Urothelium cell line (cell line): ENCODE measurements around the gene ADGRD1.
"Not testable (repeated sequence)": the region's sequence is repeated elsewhere in the genome, so short reads cannot be mapped to it uniquely, and the experiment has no call there.

Experiments
- DNase-seq: peaks from one replicate; pipeline ENCODE4 v3.0.0; 2011; ENCODE audit warnings: low spot score, mixed read lengths
- FAIRE-seq: peaks from 2 replicates; lab custom pipeline; 2011; peaks lifted over from hg19 to GRCh38; lab: Jason Lieb, UNC

The ADGRD1 gene

GRCh38 chr12:131067981-131068851 lies 114.5 kb downstream of the ADGRD1 start:
- FAIRE-seq, result no peak
- DNase-seq, result no peak

DNA sequence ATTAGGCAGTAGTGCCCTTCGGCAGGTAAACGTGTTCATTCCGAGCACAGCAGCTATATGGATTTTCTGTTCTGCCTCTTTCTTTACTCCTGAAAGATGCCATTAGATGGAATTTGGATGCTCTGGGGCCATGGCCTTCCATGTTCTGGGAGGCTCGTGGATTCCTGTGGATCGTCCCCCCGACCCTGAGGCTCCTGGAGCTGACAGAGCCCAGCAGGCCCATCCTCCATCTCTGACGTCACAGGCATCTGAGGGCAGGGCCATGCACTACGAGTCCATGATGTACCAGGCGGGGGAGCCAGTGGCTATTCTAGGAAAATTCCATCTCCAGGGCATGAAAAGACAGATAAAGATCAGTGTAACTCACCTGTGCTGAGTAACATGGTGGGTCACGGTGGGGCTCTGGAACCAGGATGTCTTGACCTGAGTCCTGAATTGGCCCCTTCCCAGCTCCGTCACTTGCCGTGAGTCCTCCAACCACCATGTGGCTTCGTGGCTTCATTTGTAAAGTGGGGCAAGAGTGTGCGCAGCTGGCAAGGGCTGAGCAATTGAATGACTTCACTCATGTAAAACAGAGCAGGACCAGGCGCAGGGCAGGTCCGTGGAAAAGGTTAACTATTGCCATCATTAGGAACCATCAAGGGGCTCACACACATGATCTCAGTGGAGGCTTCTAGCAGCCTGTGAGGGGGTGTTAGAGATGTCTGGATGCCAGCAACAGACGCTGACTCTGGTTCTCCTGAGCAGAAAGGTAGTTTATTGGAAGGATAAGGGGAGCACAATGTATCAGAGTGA lies 115.4 kb downstream of the ADGRD1 start:
- DNase-seq, result not testable (repeated sequence)
- peak; percentile 32 for FAIRE-seq

DNA sequence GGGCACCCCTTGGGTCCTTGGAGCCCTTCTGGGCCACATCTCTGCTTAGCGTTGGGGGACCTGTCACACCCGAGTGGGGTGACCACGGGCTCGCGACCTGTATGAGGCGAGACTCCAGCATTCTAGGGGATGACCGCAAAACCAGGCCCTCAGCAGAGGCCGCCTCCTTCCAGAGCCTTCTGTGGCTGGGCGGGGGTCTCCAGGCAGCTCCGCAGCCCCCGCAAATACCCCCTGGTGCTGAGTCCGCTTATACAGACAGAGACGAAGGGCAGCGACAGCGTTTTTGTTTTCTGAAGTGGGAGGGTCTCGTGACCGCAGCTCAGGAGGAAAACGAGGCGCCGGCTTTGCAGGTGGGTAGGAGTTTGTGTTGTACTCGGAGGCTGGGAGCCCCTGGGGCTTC lies 116.4 kb downstream of the ADGRD1 start:
- not testable (repeated sequence) for DNase-seq, FAIRE-seq

DNA sequence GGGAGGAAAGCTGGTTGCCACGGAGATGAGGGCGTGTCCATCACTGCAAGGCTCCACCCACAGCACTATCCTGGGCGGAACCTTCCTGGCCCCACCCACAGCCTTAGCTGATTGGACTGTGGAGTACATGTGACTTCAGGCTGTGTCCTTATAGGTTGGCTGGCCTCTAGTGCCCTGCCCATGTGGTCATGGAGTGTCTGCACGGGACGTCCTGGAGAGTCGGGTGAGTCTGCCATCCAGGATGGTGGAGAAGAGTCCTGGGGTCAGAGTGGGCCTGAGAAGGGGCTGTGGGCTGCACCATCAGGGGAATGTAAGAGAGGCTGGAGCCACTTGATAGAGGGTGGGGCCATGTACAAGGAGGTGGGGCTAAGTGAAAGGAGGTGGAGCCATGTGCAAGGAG lies 117.0 kb downstream of the ADGRD1 start:
- not testable (repeated sequence) for FAIRE-seq, DNase-seq

DNA sequence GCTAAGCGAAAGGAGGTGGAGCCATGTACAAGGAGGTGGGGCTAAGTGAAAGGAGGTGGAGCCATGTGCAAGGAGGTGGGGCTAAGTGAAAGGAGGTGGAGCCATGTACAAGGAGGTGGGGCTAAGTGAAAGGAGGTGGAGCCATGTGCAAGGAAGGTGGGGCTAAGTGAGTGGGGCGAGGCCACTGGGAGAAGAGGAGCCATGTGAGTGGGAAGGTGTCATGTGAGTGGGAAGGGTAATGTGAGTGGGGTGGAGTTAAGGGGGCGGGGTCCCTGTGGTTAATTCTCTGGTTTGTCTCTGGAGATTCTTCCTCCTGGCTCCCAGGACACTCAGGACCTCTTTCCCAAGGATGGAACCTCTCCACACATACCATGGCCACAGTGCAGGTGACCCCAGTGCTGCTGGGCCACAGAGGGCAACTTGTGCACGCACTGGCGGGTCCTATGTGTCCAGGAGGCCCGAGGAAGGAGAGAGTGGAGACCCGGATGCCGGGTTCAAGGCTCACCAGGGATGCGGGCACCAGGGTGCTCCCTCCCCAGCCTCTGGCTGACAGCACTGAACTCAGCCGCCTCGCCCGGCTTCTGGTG lies 117.6 kb downstream of the ADGRD1 start:
- FAIRE-seq, DNase-seq: not testable (repeated sequence)

- not testable (repeated sequence) for FAIRE-seq, DNase-seq
These were observed 118.2 kb downstream of the ADGRD1 start for GRCh38 chr12:131071950-131072349.

DNA sequence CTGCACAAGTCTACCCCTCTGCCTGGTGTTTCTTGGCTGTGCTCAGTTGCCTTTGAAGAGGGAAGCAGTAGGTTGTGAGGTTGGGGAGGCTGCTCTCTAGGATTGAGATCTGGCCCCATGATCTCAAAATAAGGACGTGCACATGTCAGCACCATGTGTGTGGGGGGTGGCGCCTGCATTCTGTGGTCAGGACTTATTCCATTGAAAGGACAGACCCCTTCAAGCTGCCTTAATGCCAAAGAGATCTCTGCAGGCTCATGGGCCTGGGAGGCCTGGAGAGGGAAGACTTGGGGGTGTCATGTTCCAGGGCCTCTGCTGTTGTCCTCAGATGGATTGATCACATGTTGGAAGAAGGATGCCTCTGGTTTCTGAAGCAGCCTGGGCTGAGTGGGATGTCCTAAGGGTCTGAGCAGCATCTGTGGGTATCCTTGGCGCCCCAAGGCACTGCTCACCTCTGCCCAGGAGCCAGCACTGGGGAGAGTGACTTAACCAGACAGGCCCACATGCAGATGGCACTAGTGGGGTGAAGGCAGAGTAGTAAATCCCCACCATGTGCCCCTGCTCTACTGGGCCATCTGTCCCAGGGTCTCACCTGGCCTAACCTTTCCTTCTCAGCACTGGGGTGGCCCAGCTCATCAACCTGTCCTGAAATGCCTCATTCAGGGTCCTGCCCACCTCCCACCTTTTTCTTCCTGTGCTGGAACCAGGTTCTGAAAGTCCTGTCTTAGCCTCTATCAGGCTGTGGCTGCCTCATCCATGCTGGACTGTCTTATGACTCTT lies 118.9 kb downstream of the ADGRD1 start:
- DNase-seq, result no peak
- no peak for FAIRE-seq

GRCh38 chr12:131074221-131075083 lies 120.7 kb downstream of the ADGRD1 start:
- FAIRE-seq (no peak), DNase-seq (peak; percentile 17)

DNA sequence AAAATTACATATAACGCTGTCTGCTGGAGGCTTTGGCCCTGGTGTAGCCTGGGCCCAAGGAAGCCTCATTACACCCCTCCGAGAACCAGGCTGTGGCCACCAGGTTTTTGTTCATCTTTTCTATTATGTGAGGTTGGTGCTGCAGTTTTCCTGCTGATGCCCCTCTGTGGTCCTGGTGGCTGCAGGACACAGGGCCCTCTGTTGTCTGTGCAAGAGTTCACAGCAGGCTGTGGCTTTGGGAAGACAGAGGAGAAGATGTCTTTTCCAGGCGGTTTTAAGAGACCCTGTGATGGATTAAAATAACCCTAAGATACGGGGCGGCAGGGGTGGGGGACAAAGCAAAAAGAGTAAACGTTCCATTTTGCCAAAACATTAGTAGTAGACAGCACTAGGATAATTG lies 121.5 kb downstream of the ADGRD1 start:
- FAIRE-seq, result no peak
- no peak for DNase-seq

- DNase-seq, result no peak
- no peak for FAIRE-seq
These were observed 121.9 kb downstream of the ADGRD1 start for GRCh38 chr12:131075611-131076010.

DNA sequence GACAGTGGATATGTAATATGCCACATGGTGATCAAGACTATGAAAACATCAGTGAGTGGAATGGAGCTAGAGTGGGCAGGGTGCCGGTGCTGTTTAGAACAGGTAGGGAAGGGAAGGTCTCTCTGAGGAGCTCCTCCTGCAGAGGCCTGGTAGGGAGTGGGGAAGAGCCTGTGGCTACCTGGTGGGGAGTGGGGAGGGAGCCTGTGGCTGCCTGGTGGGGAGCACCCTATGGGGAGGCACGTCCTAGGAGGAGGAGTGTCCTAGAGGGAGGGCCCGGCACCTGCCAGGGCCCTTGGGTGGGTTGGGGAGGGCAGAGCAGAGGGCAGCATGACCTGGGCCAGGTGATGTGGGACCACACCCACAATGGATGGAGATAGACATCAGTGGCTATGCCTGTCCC lies 122.6 kb downstream of the ADGRD1 start:
- FAIRE-seq (no peak), DNase-seq (no peak)

GRCh38 chr12:131076791-131077747 lies 123.4 kb downstream of the ADGRD1 start:
- no peak for DNase-seq
- FAIRE-seq, result no peak

DNA sequence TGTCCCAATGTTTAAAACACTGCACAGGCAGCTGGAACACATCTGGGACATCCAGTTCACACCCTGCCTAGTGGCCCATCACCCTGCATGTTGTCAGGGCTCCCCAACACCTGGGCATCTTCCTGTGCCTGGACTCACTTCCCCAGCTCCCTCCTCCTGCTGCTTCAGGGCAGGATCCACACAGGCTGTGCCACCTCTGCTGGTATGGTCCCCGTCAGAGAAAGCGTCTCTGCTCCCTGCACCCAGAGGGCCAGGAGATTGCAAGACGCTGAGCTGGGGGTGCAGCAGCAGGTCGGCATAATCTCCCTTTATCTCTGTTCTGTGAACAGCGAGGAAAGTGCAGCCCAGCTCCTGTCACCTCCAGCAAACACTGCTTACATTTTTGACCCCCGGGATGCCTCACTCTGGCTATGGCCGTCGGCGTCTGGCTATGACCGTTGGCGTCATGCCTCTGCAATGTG lies 124.3 kb downstream of the ADGRD1 start:
- DNase-seq (no peak), FAIRE-seq (no peak)

- DNase-seq (no peak), FAIRE-seq (peak; percentile 13)
These were observed 128.8 kb downstream of the ADGRD1 start for GRCh38 chr12:131082290-131083194.

- FAIRE-seq (no peak), DNase-seq (no peak)
These were observed 130.8 kb downstream of the ADGRD1 start for GRCh38 chr12:131084341-131085011.

- FAIRE-seq (no peak), DNase-seq (no peak)
These were observed 131.6 kb downstream of the ADGRD1 start for GRCh38 chr12:131085125-131085815.
